HK-2 (cell line): ENCODE results near the gene TAS1R1.

ENCODE experiments used
- DNase-seq: peaks from one replicate; pipeline ENCODE4 v3.0.0-alpha.2; 2018; ENCODE audit not compliant: unreplicated experiment

TAS1R1 gene

DNA sequence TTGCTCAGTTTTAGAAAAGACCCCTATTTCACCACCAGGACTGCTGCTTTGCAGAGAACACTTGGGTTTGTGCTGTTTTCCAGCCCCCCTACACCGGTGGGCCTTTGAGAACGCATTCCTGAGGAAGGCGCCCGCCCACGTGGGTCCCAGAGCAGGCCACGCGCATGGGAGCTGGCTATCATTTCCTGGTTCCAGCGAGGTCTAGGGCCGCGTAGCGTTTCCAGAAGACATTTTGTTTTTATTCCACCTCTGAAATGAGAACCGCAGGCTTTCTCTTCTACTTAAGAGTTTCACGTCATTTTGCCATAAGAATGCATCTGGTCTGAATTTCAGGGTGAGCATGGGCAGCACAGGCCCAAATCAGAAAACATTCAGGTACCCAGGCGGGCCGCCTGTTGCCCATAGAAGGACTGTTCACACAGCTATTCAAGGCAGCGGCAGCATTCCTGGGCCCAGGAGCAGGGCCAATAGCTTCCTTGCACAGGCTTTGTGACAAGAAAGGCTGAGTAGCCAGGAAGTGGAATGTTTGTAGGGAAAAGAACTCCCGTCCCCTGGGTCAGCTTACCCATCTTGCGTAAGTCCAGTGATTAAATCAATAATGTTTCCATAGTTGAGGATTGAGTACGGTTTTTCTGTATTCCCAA is 48.9 kb downstream of the TAS1R1 start:
- DNase-seq: peak; percentile 55

DNA sequence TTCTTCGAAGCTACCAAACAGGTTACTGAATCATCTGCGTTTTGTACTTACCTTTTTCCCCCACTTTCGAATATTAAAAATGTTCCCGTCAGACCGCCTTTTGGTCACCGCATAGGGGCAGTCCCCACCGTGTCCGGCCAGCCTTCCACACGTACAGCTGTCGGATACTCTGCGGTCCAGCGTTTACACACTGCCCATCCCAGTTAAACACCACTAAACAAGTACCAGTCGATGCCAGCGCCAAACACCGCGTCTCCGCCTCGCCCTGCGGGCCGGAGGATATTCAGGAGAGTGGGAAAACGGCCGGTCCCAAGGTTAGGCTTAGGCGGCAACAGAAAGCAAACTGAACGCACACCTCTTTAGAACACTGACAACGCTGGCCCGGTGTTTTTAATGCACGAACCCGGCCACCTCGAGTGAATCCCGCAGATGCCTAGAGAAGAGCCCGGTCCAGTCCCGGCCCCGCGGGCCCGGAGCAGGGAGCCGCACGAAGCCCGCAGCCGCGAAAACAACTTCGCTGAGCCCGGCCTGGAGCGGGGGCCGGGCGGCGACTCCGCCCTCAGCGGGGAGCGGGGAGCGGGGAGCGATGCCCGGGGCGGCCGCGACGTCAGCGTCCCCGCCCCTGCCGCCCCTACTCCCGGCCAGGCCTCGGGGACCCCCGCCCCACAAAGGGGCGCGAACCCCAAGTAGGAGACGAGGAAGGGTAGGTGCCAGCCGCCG is 57.7 kb downstream of the TAS1R1 start:
- DNase-seq: peak; percentile 57

- DNase-seq: peak; percentile 100
These were observed 58.4 kb downstream of the TAS1R1 start, which contains the start of gene PHF13 for GRCh38 chr1:6613361-6614018. TSS of gene PHF13 (plus strand) at chr1:6613731. CDS start at chr1:6614067, 336 bp downstream.

DNA sequence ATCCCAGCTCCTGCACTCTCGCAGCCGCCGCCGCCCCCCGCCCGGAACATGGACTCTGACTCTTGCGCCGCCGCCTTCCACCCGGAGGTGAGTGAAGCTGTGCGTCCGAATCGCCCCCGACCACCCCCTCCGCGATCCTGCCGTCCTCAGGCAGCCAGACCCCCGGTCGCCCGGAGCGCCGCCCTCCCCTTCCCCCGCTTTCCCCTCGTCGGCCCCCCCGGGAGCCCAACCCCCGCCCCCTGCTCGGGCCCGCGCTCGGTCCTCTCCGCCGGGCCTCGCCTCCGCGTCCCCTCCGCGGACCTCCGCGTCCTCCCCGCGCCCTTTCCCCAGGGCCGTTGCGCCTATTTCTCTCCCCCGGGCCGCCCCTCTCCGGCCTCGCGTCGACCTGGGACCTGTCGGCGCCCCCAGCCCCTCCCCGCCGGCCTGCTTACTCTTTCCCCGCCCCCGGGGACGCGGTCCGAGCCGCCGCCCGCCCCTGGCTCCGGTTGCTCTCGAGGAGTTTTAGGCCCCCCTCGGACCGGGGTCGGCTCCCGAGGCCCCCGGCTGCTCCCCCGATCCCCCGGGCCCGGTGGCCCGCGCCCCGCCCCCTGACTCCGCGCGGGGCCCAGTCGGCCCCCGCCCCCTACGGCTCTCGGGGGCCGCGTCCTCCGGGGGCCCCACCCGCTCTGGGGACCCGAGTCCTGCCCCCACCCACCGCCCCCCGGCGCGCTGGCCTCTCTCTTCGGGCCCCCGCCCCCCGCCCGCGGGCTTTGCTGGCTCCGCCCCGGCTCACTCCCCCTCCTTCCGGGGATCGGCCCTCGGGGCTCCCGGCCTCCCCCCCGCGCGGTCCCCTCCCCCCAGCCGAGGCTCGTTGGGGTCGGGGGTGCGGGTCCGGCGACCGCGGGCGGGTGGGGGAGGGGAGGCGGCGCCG is 59.2 kb downstream of the TAS1R1 start:
- DNase-seq: peak; percentile 37

DNA sequence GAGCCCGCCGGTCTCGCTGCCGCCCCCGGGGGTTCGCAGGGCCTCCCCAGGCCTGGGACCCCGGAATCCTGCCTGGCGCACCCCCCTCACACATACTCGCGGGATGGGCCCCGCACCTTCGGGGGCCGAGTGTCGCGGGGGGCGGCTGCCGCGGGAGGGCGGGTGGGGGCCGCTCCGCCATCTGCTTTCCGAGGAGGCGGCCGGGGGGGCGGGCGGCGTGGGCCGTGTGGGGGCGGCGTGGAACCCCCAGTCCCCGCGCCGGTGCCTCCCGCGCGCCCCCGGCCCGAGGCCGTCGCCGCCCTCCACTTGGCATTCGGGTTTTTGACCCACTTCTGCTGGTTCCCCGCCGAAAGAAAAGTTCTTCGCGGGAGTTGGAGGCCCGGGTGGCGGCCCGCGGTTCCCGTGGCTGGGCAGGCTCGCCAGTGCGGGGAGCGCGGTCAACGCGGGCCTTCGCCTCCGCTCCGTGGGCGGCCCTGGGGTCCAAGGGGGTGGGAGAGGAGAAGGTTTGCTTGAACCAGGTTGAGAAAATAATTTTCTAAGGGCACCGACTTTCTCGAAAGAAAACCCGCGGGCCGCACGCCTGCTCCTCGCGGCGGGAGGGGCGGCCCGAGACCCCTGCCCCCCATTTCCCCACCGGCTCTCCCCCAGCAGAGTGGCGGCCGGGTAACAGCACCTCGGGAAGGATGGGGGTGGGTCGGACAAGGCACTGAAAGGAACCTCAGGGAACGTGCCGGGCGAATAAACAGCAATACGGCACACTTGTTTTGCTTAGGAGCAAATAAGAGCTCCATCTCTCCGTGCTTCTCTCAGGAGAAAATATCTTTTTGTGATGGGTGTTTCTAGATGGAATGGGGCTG is 60.0 kb downstream of the TAS1R1 start:
- no peak for DNase-seq

DNA sequence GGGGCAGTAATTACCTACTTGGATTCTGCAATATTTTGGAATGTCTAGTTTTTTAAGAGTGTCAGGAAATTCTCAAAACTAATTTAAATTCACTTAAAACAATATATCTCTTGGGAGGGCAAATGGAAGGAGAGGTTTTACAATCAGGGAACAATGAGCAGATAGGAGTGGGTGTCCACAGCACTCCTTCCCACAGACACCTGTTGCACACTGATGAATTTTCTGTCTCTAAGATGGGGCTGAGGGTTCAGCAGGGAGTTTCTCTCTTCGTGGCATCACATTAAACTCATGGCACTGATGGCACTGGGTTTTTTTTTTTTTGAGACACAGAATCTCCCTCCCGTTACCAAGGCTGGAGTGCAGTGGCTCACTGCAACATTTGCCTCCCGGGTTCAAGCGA is 63.9 kb downstream of the TAS1R1 start:
- no peak for DNase-seq

DNA sequence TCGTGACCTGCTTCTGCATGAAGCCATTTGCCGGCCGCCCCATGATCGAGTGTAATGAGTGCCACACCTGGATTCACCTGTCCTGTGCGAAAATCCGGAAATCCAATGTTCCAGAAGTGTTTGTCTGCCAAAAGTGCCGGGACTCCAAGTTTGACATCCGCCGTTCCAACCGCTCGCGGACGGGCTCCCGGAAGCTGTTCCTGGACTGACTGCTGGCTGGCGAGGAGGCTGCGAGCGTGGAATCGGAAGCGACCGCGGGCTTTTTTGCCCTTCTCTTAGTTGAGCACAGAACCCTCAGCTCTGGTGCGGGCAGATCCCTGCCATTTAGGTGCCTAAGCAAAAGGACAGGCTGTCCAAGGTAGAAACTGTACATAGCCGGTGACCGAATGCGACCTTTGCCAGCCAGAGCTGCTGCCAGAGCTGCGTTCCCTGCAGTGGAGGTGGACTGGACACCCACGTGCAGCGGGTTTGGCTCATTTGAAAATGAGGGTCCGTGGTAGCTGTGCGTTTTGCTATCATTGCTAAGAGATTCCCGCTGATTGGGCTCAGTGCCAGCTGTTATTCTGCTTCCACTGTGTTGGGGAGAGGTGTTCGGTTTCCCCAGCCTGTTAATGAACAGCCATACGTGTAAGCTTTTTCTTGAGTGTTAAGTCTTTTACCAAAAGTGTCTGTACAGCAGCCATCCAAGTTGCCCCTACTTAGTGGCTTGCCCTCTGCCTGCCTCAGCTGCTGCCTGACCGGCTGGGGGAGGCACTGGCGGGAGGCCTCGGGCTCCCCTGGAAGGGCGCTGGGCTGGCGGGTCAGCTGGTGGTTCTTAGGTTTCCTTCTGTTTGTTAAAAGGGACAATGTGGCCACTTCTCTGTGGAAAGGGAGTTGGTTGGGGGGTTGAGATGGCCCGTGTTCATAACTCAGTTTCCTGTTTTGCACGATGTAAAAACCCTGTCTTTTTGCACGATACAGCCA is 66.6 kb downstream of the TAS1R1 start:
- DNase-seq: no peak

DNA sequence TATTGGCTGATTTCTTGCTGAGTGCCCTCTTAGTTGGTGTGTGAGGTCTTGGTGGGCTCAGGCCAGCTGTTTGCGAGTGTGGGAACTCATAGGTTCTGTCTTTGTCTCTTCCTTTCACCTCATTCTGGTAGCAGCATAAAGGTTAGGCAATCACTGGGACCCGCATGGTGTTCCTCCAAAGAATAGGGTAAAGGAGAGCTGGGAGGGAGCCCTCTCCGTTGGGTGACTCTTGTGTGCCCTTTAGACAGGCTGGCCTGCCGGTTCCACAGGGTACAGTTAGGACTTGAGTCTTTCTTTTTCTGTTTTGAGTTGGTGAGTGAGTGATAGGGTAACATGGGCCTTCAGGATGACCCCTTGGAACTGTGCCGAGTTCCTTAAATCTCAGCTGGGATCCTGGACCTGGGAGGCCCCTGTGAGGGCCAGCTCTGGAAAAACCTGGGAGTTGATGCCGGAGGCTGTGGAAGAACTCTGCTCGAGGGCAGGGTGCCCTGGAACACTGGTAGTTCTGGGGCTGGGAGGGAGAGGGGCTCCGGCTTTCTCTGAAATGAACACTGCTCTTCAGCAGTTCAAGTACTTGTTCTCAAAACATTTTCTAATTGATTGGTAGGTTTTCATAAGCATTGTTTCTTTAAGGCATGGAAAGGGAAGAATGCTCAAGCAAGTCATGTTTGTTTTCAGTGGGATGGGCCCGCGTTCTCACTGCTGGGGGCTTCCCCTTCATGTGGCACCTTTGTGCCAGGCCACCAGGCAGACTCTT is 67.5 kb downstream of the TAS1R1 start:
- DNase-seq: no peak

DNA sequence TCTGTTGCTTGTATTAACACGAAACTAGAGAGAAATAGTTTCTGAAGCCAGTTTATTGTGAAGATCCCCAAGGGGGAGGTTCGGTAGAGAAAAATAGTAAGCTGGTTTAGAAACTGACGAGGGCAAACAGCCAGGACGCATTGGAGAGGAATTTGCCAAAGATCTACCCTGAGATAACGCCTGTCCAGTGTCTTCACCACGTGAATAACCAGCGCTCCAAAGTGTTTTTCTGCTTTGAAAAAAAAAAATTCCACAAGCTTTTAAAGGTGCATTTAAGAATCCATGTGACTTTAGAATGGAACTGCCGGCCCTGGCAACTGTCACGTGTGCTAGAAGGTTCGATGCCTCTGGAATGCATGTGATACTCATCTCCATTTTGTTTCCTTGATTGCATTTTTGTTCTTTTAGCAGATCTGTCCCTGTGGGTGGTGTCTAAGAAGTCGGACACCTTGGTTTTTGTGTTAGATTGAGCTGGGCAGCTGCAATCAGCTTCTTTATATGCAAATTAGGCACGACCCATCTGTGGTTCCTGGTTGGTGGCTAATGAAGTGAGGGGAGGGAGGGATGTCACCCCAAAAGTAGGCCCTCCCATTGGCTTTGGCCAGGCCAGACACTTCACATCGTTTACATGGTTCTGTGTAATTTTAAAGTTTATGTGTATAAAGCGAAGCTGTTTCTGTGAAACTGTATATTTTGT is 68.3 kb downstream of the TAS1R1 start:
- DNase-seq: no peak

- peak; percentile 90 for DNase-seq
These were observed 69.8 kb downstream of the TAS1R1 start, which contains the start of gene THAP3 for GRCh38 chr1:6624710-6625583. TSS of gene THAP3 (plus strand) at chr1:6624868. CDS start at chr1:6625219, 351 bp downstream.

DNA sequence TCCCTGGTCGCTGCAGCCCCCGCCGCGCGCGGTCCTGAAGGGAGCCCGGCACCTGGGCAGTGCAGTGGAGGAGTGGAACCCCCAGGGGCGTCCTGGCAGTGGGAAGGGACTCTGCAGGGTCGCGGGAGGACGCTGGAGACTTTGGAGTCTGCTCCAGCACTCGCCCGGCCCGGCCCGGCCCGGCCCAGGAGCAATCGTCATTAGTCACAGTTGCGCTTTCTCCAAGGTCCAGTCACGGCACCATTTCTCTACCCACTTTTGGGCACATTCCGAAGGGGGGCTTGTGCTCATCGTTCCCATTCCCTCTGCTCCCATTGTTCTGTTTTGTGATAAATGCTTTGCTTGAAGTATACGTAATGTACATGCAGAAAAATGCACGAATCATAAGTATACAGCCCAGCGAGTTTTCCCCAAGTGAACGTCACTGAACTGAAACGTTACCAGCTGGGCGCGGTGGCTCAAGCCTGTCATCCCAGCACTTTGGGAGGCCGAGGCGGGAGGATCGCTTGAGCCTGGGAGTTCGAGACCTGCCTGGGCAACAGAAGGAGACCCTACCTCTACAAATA is 70.6 kb downstream of the TAS1R1 start:
- DNase-seq: peak; percentile 41

DNA sequence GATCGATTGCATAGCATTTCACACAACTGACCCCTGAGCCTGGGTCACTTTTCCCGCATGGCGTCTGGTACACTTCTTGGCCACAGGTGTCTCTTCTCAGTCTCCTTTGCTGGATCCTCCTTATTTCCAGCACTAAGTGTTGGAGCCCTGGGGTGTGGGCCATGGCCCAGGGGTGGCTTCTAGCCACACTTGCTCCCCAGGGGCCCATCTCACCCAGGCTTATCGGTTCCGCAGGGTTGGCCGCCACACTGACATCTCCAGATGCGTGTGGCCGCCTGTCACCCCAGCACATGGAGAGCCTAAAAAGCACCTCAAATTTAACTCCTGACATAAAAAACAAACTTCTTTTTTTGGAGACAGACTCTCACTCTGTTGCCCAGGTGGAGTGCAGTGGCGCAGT is 71.9 kb downstream of the TAS1R1 start:
- no peak for DNase-seq

DNA sequence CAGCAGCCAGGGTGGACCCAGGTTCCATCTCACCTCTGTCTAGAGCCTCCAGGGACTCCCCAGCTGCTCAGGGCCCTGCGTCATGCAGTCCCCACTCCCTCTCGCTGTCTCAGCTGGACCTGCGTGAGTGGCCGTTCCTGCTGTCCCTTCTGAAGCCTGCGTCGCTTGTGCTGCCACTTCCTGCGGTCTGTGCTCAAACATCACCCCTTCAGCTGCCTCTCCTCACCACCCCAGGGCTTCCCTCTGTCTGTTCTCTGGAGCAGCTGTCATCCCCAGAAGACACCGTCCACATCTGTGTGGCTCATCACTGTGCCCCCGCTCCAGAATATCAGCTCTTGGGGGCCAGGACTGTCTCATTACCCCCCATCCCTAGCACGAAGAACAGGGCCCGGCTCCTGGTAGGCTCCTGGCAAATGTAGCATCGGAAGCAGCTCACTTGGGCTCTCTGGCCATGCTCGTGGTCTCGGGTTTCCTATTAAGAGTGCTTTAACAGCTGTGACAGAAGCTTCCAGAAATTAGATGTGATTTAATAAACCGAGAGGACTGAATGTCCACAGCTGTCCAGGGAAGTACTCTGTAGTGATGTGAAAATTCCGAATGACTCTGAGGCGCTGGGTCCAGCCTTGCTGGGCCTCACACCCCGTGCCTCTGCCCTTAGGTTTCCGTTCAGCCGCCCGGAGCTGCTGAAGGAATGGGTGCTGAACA is 72.9 kb downstream of the TAS1R1 start:
- DNase-seq: no peak

DNA sequence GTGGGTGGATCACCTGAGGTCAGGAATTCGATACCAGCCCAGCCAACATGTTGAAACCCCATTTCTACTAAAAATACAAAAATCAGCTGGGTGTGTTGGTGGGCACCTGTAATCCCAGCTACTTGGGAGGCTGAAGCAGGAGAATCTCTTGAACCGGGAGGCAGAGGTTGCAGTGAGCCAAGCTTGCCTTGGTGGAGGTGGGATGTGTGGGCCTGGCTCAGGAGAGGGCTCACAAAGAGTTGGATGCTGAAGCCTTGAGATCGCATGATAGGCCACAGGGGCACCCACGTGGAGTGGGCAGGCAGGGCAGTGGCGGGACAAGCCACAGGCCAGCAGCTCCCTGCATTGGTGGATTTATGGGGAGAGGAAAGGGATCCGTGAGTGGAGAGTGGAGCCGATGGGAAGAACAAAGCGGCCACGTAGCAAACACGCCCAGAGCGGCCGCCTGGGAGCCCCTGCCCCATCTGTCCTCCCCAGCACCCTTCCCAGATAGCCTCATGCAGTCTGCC is 73.9 kb downstream of the TAS1R1 start:
- DNase-seq: no peak
